GM12878 (cell line): ENCODE results near the gene MTERF1. TPM values are rescaled to one million over a fixed set of nuclear protein-coding genes. Genes with fewer than 3 reads are reported as not detected.

Experiments used
- ATAC-seq: fragments of 200-7000 bp; cut with Tn5 transposase; 3 replicates; pipeline ENCODE4 v1.9.1; 2020; ENCODE audit warnings: mild to moderate bottlenecking, moderate library complexity
- BruUV-seq: library from RNA; stranded (reverse); fragments of 400-500 nt; replicated peaks from 2 replicates; lab custom pipeline; 2021; lab: Mats Ljungman, UMichigan
- CTCF ChIA-PET: fragments of 300-600 bp; sonication (Branson Sonifier 250); formaldehyde crosslinking; extraction: SDS; loops from one replicate; lab custom pipeline; 2021; ENCODE audit warnings: inconsistent platforms; lab: Yijun Ruan, JAX
- POLR2A ChIA-PET: fragments of 350-600 bp; formaldehyde crosslinking; extraction: SDS; loops from one replicate; lab custom pipeline; 2021; ENCODE audit warnings: inconsistent platforms; lab: Charles Lee
- RAD21 ChIA-PET: fragments of 300-600 bp; sonication (Branson Sonifier 250); formaldehyde crosslinking; loops from one replicate; lab custom pipeline; 2023; ENCODE audit warnings: antibody characterized with exemption; ENCODE audit not compliant: unreplicated experiment; lab: Charles Lee
- SMC1A ChIA-PET: fragments of 300-600 bp; sonication (Branson Sonifier 250); formaldehyde crosslinking; loops from one replicate; lab custom pipeline; 2023; ENCODE audit not compliant: unreplicated experiment, uncharacterized antibody; lab: Charles Lee
- DNase-seq: peaks from one replicate; pipeline ENCODE4 v3.0.0-alpha.2; 2011; ENCODE audit warnings: low read depth, low spot score
- FAIRE-seq: peaks from 3 replicates; lab custom pipeline; 2011; peaks lifted over from hg19 to GRCh38; lab: Jason Lieb, UNC
- H2AFZ ChIP-seq: 2 replicates; pipeline ENCODE4 v1.6.0; 2011; ENCODE audit warnings: low read depth, low read length, control low read depth; ENCODE audit not compliant: control insufficient read depth
- H3K27ac ChIP-seq: 2 replicates; pipeline ENCODE4 v1.5.1; 2011; ENCODE audit warnings: control low read depth; ENCODE audit not compliant: control insufficient read depth, insufficient read depth
- H3K27me3 ChIP-seq, 2 experiments: replicated peaks in 1 of 2; 2 replicates each; pipeline versions ENCODE4 v1.6.0 to v1.6.1; 2011; ENCODE audit warnings: low read length in 1 of 2; ENCODE audit not compliant: control insufficient read depth in 2 of 2, insufficient read depth in 2 of 2
- H3K36me3 ChIP-seq, 2 experiments: 2 replicates each; pipeline ENCODE4 v1.5.1; 2011; ENCODE audit warnings: low read length in 1 of 2; ENCODE audit not compliant: control insufficient read depth in 2 of 2, insufficient read depth in 2 of 2
- H3K4me1 ChIP-seq: 2 replicates; pipeline ENCODE4 v1.6.1; 2011; ENCODE audit warnings: mild to moderate bottlenecking, low read length, moderate library complexity, mixed read lengths; ENCODE audit not compliant: control insufficient read depth, insufficient read depth
- H3K4me2 ChIP-seq: 2 replicates; pipeline ENCODE4 v1.6.0; 2011; ENCODE audit warnings: control low read depth; ENCODE audit not compliant: control insufficient read depth, insufficient read depth
- H3K4me3 ChIP-seq: fragments of 200-600 bp; sonication (generic); 2 replicates; pipeline ENCODE4 v1.5.1; 2016
- H3K79me2 ChIP-seq: 2 replicates; pipeline ENCODE4 v1.6.0; 2011; ENCODE audit warnings: low read length; ENCODE audit not compliant: control insufficient read depth, insufficient read depth
- H3K9ac ChIP-seq: 2 replicates; pipeline ENCODE4 v1.8.0; 2011; ENCODE audit warnings: low read length, control low read depth, mixed read lengths; ENCODE audit not compliant: control insufficient read depth, insufficient read depth
- H3K9me3 ChIP-seq: replicated peaks from 3 replicates; pipeline ENCODE4 v1.5.1; 2011; ENCODE audit warnings: mild to moderate bottlenecking, low read length; ENCODE audit not compliant: control insufficient read depth, insufficient read depth
- H4K20me1 ChIP-seq: 2 replicates; pipeline ENCODE4 v1.6.0; 2011; ENCODE audit not compliant: control insufficient read depth, insufficient read depth
- EGR1 ChIP-seq, 2 experiments: IDR thresholded peaks; 1 replicate in 1 of 2; 2 replicates in 1 of 2; pipeline ENCODE4 v1.6.1; 2011 to 2012; ENCODE audit warnings: low read depth in 2 of 2, low read length in 2 of 2, borderline replicate concordance in 1 of 2, mild to moderate bottlenecking in 1 of 2, moderate library complexity in 1 of 2
- JUND ChIP-seq: IDR thresholded peaks from 2 replicates; pipeline ENCODE4 v1.6.1; 2012; ENCODE audit warnings: low read depth, mild to moderate bottlenecking, low read length, improper control_type of control experiment, moderate library complexity
- MEF2A ChIP-seq: IDR thresholded peaks from 2 replicates; pipeline ENCODE4 v1.6.1; 2011; ENCODE audit warnings: low read depth, mild to moderate bottlenecking, low read length, moderate library complexity; ENCODE audit not compliant: insufficient read depth
- MTA3 ChIP-seq: IDR thresholded peaks from 2 replicates; pipeline ENCODE4 v1.6.1; 2012; ENCODE audit warnings: low read length, inconsistent platforms, borderline replicate concordance
- NFYA ChIP-seq: IDR thresholded peaks from 2 replicates; pipeline ENCODE4 v1.6.1; 2011; ENCODE audit warnings: low read depth, mild to moderate bottlenecking, low read length, improper control_type of control experiment, borderline replicate concordance
- NR2C1 ChIP-seq: fragments of 450-650 bp; IDR thresholded peaks from 2 replicates; pipeline ENCODE4 v1.6.1; 2017; ENCODE audit warnings: antibody characterized with exemption, mild to moderate bottlenecking, moderate library complexity
- NR2C2 ChIP-seq: IDR thresholded peaks from 2 replicates; pipeline ENCODE4 v1.6.1; 2011; ENCODE audit warnings: borderline replicate concordance, low read depth; ENCODE audit not compliant: control insufficient read depth, insufficient read length
- RCOR1 ChIP-seq: conservative IDR thresholded peaks from 2 replicates; pipeline ENCODE4 v1.6.1; 2012; ENCODE audit warnings: low read depth, low read length, improper control_type of control experiment
- RELB ChIP-seq: fragments of 450-650 bp; IDR thresholded peaks from 2 replicates; pipeline ENCODE4 v1.6.1; 2017; ENCODE audit warnings: low read depth, mild to moderate bottlenecking, moderate library complexity
- SPI1 ChIP-seq: IDR thresholded peaks from 2 replicates; pipeline ENCODE4 v1.6.1; 2011; ENCODE audit warnings: low read depth, mild to moderate bottlenecking, low read length, moderate library complexity, borderline replicate concordance; ENCODE audit not compliant: insufficient read depth
- ZNF687 ChIP-seq: fragments of 450-650 bp; IDR thresholded peaks from 2 replicates; pipeline ENCODE4 v1.6.1; 2017; ENCODE audit warnings: mild to moderate bottlenecking, moderate library complexity
- ZSCAN29 ChIP-seq: fragments of 450-650 bp; IDR thresholded peaks from 2 replicates; pipeline ENCODE4 v1.6.1; 2017; ENCODE audit warnings: mild to moderate bottlenecking, moderate library complexity
- ZZZ3 ChIP-seq: IDR thresholded peaks from 2 replicates; pipeline ENCODE4 v1.6.1; 2011; ENCODE audit warnings: low read depth; ENCODE audit not compliant: control insufficient read depth, insufficient read length
- WGBS: methylation state at CpG from one replicate; pipeline ENCODE4 v1.1.6; 2016; ENCODE audit warnings: low lambda C conversion rate; ENCODE audit not compliant: insufficient replicate concordance, insufficient coverage; ENCODE audit errors: missing lambda C conversion rate; 5-methylcytosine and 5-hydroxymethylcytosine counted together
- in situ Hi-C: fragments of 300-500 bp; cut with MboI; formaldehyde crosslinking; loops from 9 replicates; pipeline ENCODE4 v1.14.3; 2018; ENCODE audit warnings: mixed read lengths
- intact Hi-C: fragments of 100-400 bp; cut with micrococcal nuclease; formaldehyde crosslinking; loops from one replicate; pipeline ENCODE4 v1.14.2; 2022; ENCODE audit not compliant: unreplicated experiment
- polyA plus RNA-seq, 11 experiments: library from polyadenylated mRNA; depleted of rRNA in 4 of 11; unstranded in 6 of 11; stranded (reverse) in 5 of 11; fragments of >200 nt; fragmentation: Nextera tagmentation in 4 of 11; fragmentation: Illumina TruSeq in 1 of 11; extraction: Ambion mirVana in 4 of 11; extraction: Trizol in 1 of 11; gene quantifications; 1 replicate in 1 of 11; 2 replicates in 10 of 11; pipeline versions ENCODE4 v1.2.1 to v1.2.3, GENCODE V29; 2011 to 2016; ENCODE audit warnings: inconsistent platforms in 2 of 11, missing spikeins in 2 of 11, low read depth in 1 of 11
- total RNA-seq, 4 experiments: library from RNA; depleted of rRNA in 3 of 4; stranded (reverse); fragments of >200 nt in 3 of 4; fragmentation: Illumina TruSeq in 1 of 4; extraction: Trizol in 1 of 4; gene quantifications; 2 replicates each; pipeline versions ENCODE4 v1.2.1 to v1.2.3, GENCODE V29; 2013 to 2021

Gene MTERF1
- total and polyA plus RNA-seq, 10 of the 15 experiments (the other 5 are each of a cell fraction or from before 2014, with no cell fraction given) = 14.7 to 38.7 (median 28.0) TPM

GRCh38 chr7:91835091-91835825 is 45.2 kb downstream of the MTERF1 start (continued):
- TF ChIP-seq ZNF687 = no peak

- no TSS peak for BruUV-seq
- in situ Hi-C loops = loop anchor here (5.0 kb wide), 1 partner anchor 615 kb away; the partner anchor contains the start of gene GATAD1
- Histone ChIP-seq H3K9me3 (no peaks in the 10 kb centered on the region), H3K4me3 (no peak overlapping the region), H3K36me3 (no peaks in the 10 kb centered on the region), H3K27me3 (no peaks in the 10 kb centered on the region; a peak in 1 of 4 replicates), H2AFZ (no peak overlapping the region), H3K4me1 (no peaks in the 10 kb centered on the region), H3K27ac (no peak overlapping the region), H3K79me2 (no peaks in the 10 kb centered on the region), H4K20me1 (no peaks in the 10 kb centered on the region), H3K4me2 (no peak overlapping the region), H3K9ac (no peak overlapping the region)
- DNase-seq = no peak
- intact Hi-C loops = no loop called here
- ATAC-seq = no peak
- no peak for FAIRE-seq
- POLR2A ChIA-PET = no interaction called here
- 69% methylated on average over 7 of the region's 7 CpGs for WGBS
- CTCF ChIA-PET = interaction anchor here (1.0 to 1.3 kb wide), 2 partner anchors 46 to 1070 kb away, joined by 3 to 6 read pairs; no protein-coding TSS in a partner anchor
- RAD21 ChIA-PET = no interaction called here
- SMC1A ChIA-PET = interaction anchor here (0.9 kb wide), 1 partner anchor 614 kb away, joined by 4 read pairs; the partner anchor contains the start of gene GATAD1
- no peak for TF ChIP-seq NFYA
- no peak for TF ChIP-seq NR2C1
- no peak for TF ChIP-seq ZSCAN29
- TF ChIP-seq RELB = no peak
- no peak for TF ChIP-seq ZZZ3
- TF ChIP-seq NR2C2 = no peak
- no peak for TF ChIP-seq MTA3
- no peak for TF ChIP-seq MEF2A
- no peak for TF ChIP-seq JUND
- TF ChIP-seq RCOR1 = no peak
- TF ChIP-seq EGR1 (IDR thresholded peaks at IDR 0.05; ENCODE audit: borderline replicate concordance in 1 of 2, low read depth in 2 of 2, low read length in 2 of 2) = no peak
- no peak for TF ChIP-seq SPI1
Measured at GRCh38 chr7:91832493-91833045, 47.9 kb downstream of the MTERF1 start.
